Activated T-helper 9 cell treated with anti-CD3 and anti-CD28 coated beads, Interleukin-2, amount 50 U/mL, for 16 hours (primary cell): Measurements from ENCODE around the gene C16orf78.
"Not testable (repeated sequence)": the region's sequence is repeated elsewhere in the genome, so short reads cannot be mapped to it uniquely, and the experiment has no call there.

ENCODE experiments used
- DNase-seq: peaks from one replicate; pipeline ENCODE4 v3.0.0-alpha.2; 2020; ENCODE audit warnings: low read depth

C16orf78 gene

GRCh38 chr16:49349446-49350168 is 24.0 kb upstream of the C16orf78 start:
- no peak for DNase-seq

GRCh38 chr16:49350265-49351095 is 23.1 kb upstream of the C16orf78 start:
- no peak for DNase-seq

GRCh38 chr16:49351096-49351487 is 22.5 kb upstream of the C16orf78 start:
- DNase-seq = no peak

GRCh38 chr16:49352892-49353291 is 20.7 kb upstream of the C16orf78 start:
- no peak for DNase-seq

- no peak for DNase-seq
Measured at GRCh38 chr16:49353680-49354079, 19.9 kb upstream of the C16orf78 start.

- DNase-seq = no peak
Measured at GRCh38 chr16:49354101-49354500, 19.5 kb upstream of the C16orf78 start.

GRCh38 chr16:49354991-49355390 is 18.6 kb upstream of the C16orf78 start:
- DNase-seq = no peak

GRCh38 chr16:49355933-49356665 is 17.5 kb upstream of the C16orf78 start:
- no peak for DNase-seq

- DNase-seq = no peak
Measured at GRCh38 chr16:49356728-49357488, 16.7 kb upstream of the C16orf78 start.

GRCh38 chr16:49359591-49359990 is 14.0 kb upstream of the C16orf78 start:
- DNase-seq = no peak

GRCh38 chr16:49361731-49362130 is 11.9 kb upstream of the C16orf78 start:
- DNase-seq = not testable (repeated sequence)

GRCh38 chr16:49362230-49362629 is 11.4 kb upstream of the C16orf78 start:
- no peak for DNase-seq

- no peak for DNase-seq
Measured at GRCh38 chr16:49365711-49366509, 7.7 kb upstream of the C16orf78 start.

- no peak for DNase-seq
Measured at GRCh38 chr16:49366669-49367068, 6.9 kb upstream of the C16orf78 start.

- no peak for DNase-seq
Measured at GRCh38 chr16:49369651-49370611, 3.7 kb upstream of the C16orf78 start.

GRCh38 chr16:49376206-49376605 is 2.6 kb downstream of the C16orf78 start:
- DNase-seq = no peak

GRCh38 chr16:49377196-49377755 is 3.7 kb downstream of the C16orf78 start:
- DNase-seq = no peak

GRCh38 chr16:49378238-49378637 is 4.6 kb downstream of the C16orf78 start:
- no peak for DNase-seq

- no peak for DNase-seq
Measured at GRCh38 chr16:49378816-49379215, 5.2 kb downstream of the C16orf78 start.

GRCh38 chr16:49382916-49383315 is 9.3 kb downstream of the C16orf78 start:
- DNase-seq = no peak
